ENCODE data around the gene PRKCH. TPM values are rescaled to one million over a fixed set of nuclear protein-coding genes. Genes with fewer than 3 reads are reported as not detected.

The PRKCH gene
- total RNA-seq, 2 experiments from 2014 or later, result 304 to 312 TPM

GRCh38 chr14:61542848-61543790 is 221.7 kb downstream of the PRKCH start:
- ATAC-seq (no peak), DNase-seq (no peak)
- H3K27me3 Mint-ChIP-seq, result no peaks in the 10 kb centered on the region
- peaks cover 74% of the 10 kb centered on the region for H3K36me3 Mint-ChIP-seq
- H3K9me3 Mint-ChIP-seq (ENCODE audit: low read depth), result no peaks in the 10 kb centered on the region
- peak overlapping the region; percentile 0 for H3K27ac Mint-ChIP-seq
- no peak overlapping the region for H3K4me3 Mint-ChIP-seq
- CTCF ChIA-PET, result interaction anchor here (1.2 to 2.8 kb wide), 2 partner anchors 8 to 10 kb away, joined by 3 to 8 read pairs; no protein-coding TSS in a partner anchor
- H3K4me1 Mint-ChIP-seq, result peaks cover 30% of the 10 kb centered on the region

DNA sequence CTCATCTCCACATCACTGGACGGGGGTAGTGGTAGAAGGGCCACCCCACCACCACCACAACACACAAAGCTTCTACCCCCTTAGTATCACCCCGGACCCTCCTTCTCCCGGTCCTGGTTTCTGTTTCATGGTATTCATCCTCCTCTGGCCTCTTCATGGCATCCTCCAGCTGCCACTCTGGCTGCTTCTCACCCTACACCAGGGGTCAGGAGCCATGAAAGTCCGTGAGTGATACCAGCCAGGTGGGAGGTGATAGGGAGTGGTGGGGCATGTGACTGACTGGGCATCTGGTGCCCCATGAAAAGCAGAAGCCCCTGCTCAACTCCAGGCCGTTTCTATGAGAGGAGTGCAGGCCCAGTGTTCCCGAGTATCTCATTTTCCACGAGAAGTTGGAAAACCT is 222.6 kb downstream of the PRKCH start:
- DNase-seq, result no peak
- peak overlapping the region; percentile 17 for H3K27ac Mint-ChIP-seq

DNA sequence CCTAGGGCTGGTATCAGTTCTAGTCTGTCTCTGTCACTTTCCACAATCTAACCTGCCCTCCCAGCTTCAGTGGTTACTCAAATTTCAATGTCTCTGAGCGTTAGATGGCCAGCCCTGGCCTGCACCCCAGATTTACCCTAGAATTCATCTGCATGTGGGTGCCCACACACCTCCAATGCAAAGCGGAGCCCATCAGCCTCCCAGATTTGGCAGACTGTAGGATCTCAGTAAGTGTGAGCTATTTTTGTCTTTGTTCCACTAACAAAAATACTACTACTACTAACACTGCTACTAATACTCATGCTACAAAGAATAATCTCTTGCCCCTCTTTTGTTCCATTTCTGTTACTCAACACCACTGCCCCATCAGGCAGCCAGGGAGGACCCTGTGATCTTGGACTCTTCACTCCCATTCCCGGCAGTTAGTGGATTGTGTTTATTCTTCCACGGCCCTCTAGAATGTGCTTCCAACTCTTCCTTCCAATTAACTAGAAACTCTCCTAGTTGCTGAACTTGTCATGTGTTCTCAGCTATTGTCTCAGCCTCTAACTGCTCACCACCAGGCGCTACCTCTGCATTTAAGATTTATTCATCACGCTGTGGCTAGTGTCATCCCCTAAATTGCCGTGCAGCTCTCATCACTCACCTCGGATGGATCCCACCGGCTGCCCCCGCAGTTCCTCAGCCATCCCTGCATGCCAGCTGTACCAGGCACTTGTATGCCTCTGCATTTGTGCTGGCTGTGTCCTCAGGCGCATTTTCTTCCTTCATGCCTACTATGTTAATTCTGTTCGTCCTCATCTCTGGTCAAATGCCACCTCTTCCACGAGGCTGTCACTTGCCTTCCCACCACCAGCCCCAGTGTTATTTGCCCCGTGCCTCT is 223.3 kb downstream of the PRKCH start:
- CTCF ChIA-PET, result interaction anchor here (1.2 kb wide), 1 partner anchor 8 kb away, joined by 3 read pairs; no protein-coding TSS in a partner anchor
- peaks cover 23% of the 10 kb centered on the region for H3K4me1 Mint-ChIP-seq
- no peaks in the 10 kb centered on the region for H3K27me3 Mint-ChIP-seq
- DNase-seq, result no peak
- no peak for ATAC-seq
- H3K4me3 Mint-ChIP-seq, result no peak overlapping the region
- H3K9me3 Mint-ChIP-seq (ENCODE audit: low read depth), result no peaks in the 10 kb centered on the region
- peak overlapping the region; percentile 1 for H3K27ac Mint-ChIP-seq
- peaks cover 75% of the 10 kb centered on the region for H3K36me3 Mint-ChIP-seq

More for the DNA sequence above, 222.6 kb downstream of the PRKCH start:
- Mint-ChIP-seq H3K9me3 (ENCODE audit: low read depth) (no peaks in the 10 kb centered on the region), H3K36me3 (peaks cover 71% of the 10 kb centered on the region), H3K4me1 (peaks cover 21% of the 10 kb centered on the region), H3K27me3 (no peaks in the 10 kb centered on the region), H3K4me3 (no peak overlapping the region)
- CTCF ChIA-PET, result interaction anchor here (1.2 kb wide), 1 partner anchor 9 kb away, joined by 3 read pairs; no protein-coding TSS in a partner anchor
- ATAC-seq, result no peak

GRCh38 chr14:61545726-61546455 is 224.5 kb downstream of the PRKCH start:
- Mint-ChIP-seq H3K4me3 (no peak overlapping the region), H3K27ac (peak overlapping the region; percentile 10), H3K27me3 (no peaks in the 10 kb centered on the region), H3K9me3 (ENCODE audit: low read depth) (no peaks in the 10 kb centered on the region), H3K4me1 (peaks cover 26% of the 10 kb centered on the region), H3K36me3 (peaks cover 76% of the 10 kb centered on the region)
- no peak for ATAC-seq
- no peak for DNase-seq
- CTCF ChIA-PET, result interaction anchor here (0.5 to 0.9 kb wide), 2 partner anchors 8 to 26 kb away, joined by 3 read pairs; no protein-coding TSS in a partner anchor

- H3K27ac Mint-ChIP-seq, result no peak overlapping the region
- ATAC-seq, result no peak
- peaks cover 38% of the 10 kb centered on the region for H3K4me1 Mint-ChIP-seq
- H3K27me3 Mint-ChIP-seq, result no peaks in the 10 kb centered on the region
- DNase-seq, result no peak
- no peak overlapping the region for H3K4me3 Mint-ChIP-seq
- CTCF ChIA-PET, result interaction anchor here (0.8 kb wide), 1 partner anchor 21 kb away, joined by 3 read pairs; no protein-coding TSS in a partner anchor
- H3K36me3 Mint-ChIP-seq, result peaks cover 82% of the 10 kb centered on the region
- H3K9me3 Mint-ChIP-seq (ENCODE audit: low read depth), result no peaks in the 10 kb centered on the region
These were observed 226.0 kb downstream of the PRKCH start for GRCh38 chr14:61547186-61548069.

DNA sequence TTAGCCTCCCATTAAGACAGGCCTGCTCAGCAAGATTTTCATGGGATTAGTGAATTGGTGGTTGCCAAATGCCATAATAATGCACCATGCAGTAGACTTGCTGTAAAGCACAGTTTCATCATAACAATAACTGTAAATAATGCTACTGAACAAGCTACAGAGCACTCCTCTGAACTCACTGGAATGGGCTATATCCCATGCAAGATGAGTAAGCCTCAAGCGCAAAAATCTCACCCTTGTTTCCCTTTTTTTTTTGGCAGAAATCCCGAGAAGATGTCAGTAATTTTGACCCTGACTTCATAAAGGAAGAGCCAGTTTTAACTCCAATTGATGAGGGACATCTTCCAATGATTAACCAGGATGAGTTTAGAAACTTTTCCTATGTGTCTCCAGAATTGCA is 228.0 kb downstream of the PRKCH start:
- Mint-ChIP-seq H3K4me3 (no peak overlapping the region), H3K27ac (no peak overlapping the region), H3K4me1 (peaks cover 56% of the 10 kb centered on the region), H3K27me3 (no peaks in the 10 kb centered on the region), H3K36me3 (peaks cover 83% of the 10 kb centered on the region), H3K9me3 (ENCODE audit: low read depth) (no peaks in the 10 kb centered on the region)
- DNase-seq, result no peak
- CTCF ChIA-PET, result no interaction called here
- ATAC-seq, result no peak

DNA sequence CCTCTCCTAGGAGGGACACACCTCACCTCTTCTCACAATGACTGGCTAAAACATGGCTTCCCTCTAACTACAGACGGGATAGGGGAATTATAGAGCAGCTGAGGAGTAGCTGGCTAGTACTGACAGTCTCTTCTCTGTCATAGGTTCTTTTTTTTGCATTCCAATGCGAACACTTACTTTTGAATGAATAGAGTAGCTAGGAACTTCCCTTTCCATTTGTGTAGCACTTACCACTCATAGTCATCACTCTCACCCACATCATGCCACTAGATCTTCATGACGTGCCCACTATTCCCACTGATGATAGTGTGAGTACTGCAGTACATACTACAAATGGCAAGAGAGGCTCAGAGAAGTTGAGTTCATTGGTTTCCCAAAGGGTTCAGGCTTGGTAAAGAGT is 230.0 kb downstream of the PRKCH start:
- H3K4me1 Mint-ChIP-seq, result peaks cover 53% of the 10 kb centered on the region
- CTCF ChIA-PET, result interaction anchor here (0.6 to 2.0 kb wide), 4 partner anchors 8 to 271 kb away, joined by 3 to 8 read pairs (median 4); partner anchors contain the start of gene TMEM30B
- DNase-seq (no peak), ATAC-seq (no peak)
- no peaks in the 10 kb centered on the region for H3K27me3 Mint-ChIP-seq
- no peak overlapping the region for H3K4me3 Mint-ChIP-seq
- peak overlapping the region; percentile 86 for H3K27ac Mint-ChIP-seq
- peaks cover 76% of the 10 kb centered on the region for H3K36me3 Mint-ChIP-seq
- H3K9me3 Mint-ChIP-seq (ENCODE audit: low read depth), result no peaks in the 10 kb centered on the region

GRCh38 chr14:61552241-61552640 is 230.9 kb downstream of the PRKCH start:
- DNase-seq, result no peak
- Mint-ChIP-seq H3K9me3 (ENCODE audit: low read depth) (no peaks in the 10 kb centered on the region), H3K27ac (peak overlapping the region; percentile 86), H3K4me1 (peaks cover 53% of the 10 kb centered on the region), H3K36me3 (peaks cover 68% of the 10 kb centered on the region), H3K27me3 (no peaks in the 10 kb centered on the region), H3K4me3 (no peak overlapping the region)
- CTCF ChIA-PET, result interaction anchor here (1.0 to 2.0 kb wide), 7 partner anchors 8 to 286 kb away, joined by 3 to 8 read pairs (median 3); no protein-coding TSS in a partner anchor
- no peak for ATAC-seq

DNA sequence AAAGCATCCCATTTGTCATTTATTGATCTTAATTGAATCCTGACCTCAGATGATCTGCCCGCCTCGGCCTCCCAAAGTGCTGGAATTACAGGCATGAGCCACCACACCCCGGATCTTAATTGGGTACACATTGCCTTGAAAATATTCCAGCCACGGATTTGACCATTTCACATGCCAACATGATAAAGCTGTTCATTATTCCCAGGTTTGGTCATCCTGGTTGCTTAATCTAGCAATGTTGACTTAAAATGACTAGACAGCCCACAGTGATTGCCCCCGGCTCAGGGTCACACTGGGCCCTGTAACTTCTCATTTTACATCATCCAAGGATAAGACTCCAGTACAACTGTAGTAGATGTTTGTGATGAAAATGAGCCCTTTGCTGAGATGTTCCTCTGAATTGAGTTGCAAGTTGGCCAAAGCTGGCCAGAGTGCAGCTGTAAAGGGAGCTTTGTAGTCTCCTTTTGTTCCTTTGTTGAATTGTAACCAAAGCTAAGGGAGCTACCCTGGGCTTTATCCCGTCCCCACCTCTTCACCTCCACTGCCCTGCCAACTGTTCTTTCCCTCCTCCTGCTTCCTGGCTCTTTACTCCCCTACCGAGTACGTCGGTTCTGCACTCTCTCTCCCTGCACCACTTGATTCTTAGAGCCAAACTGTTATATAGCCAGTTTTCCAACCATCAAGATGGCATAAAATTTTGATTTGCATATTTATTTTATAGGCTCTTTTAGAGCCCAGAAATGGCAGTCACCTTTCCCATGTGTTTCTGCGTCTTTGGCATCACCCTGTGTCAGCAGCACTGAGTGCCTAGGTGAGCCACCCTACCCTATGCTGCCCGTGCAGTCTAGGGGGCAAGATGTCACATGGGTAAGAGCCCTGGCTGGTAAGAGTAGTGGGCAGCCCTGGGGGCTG is 232.6 kb downstream of the PRKCH start:
- Mint-ChIP-seq H3K27ac (peak overlapping the region; percentile 71), H3K4me1 (peaks cover 51% of the 10 kb centered on the region), H3K36me3 (peaks cover 57% of the 10 kb centered on the region), H3K27me3 (no peaks in the 10 kb centered on the region), H3K4me3 (no peak overlapping the region), H3K9me3 (ENCODE audit: low read depth) (no peaks in the 10 kb centered on the region)
- DNase-seq, result no peak
- ATAC-seq, result no peak
- CTCF ChIA-PET, result interaction anchor here (1.0 to 1.6 kb wide), 4 partner anchors 9 to 74 kb away, joined by 3 to 4 read pairs (median 4); no protein-coding TSS in a partner anchor

GRCh38 chr14:61555056-61555838 is 233.9 kb downstream of the PRKCH start:
- Mint-ChIP-seq H3K27me3 (no peaks in the 10 kb centered on the region), H3K27ac (no peak overlapping the region), H3K4me1 (peaks cover 46% of the 10 kb centered on the region), H3K36me3 (peaks cover 45% of the 10 kb centered on the region), H3K4me3 (no peak overlapping the region), H3K9me3 (ENCODE audit: low read depth) (no peaks in the 10 kb centered on the region)
- DNase-seq (no peak), ATAC-seq (no peak)
- CTCF ChIA-PET, result no interaction called here
